ENCODE data around the gene CDKN1C.

Gene CDKN1C

GRCh38 chr11:2863276-2863618 lies 22.3 kb downstream of the CDKN1C start:
- peaks cover 6 to 50% (median 29%) of the 10 kb centered on the region in 3 experiments for H3K27me3 ChIP-seq (ENCODE audit: control insufficient read depth in 3 of 3, insufficient read depth in 3 of 3, low read depth in 1 of 3, low read length in 3 of 3)
- H2AK5ac ChIP-seq (ENCODE audit: low read depth, low read length): no peak overlapping the region
- H3K23ac ChIP-seq (ENCODE audit: low read depth, low read length, poor library complexity): no peak overlapping the region
- H4K8ac ChIP-seq (ENCODE audit: low read depth, low read length): no peak overlapping the region
- peak overlapping the region; percentile 83 for H3K18ac ChIP-seq (ENCODE audit: low read length)
- no peak overlapping the region for H3K9ac ChIP-seq (ENCODE audit: low read depth, low read length, poor library complexity)
- peak overlapping the region; percentile 75 for H2BK15ac ChIP-seq (ENCODE audit: low read length)
- peak overlapping the region; percentile 72 for H2BK120ac ChIP-seq (ENCODE audit: low read depth, low read length)
- H3K79me1 ChIP-seq (ENCODE audit: low read depth, low read length): peaks cover 1% of the 10 kb centered on the region
- peak overlapping the region; percentile 69 for H3K4me2 ChIP-seq (ENCODE audit: insufficient read depth, low read length, poor library complexity, severe bottlenecking)
- no peak for DNase-seq (ENCODE audit: low spot score)
- H3K9me3 ChIP-seq (replicated peaks in 1 of 2; ENCODE audit: control insufficient read depth in 2 of 2, insufficient read depth in 1 of 2, low read depth in 1 of 2, low read length in 2 of 2): peaks cover 4 to 5% of the 10 kb centered on the region in 2 donors
- no CpG with 5 or more reads among the region's 13 CpGs for WGBS, 2 donors (ENCODE audit: extremely low coverage in 2 of 2, insufficient read length in 2 of 2, insufficient replicate concordance in 1 of 2)
- no peak overlapping the region for H3K4ac ChIP-seq (ENCODE audit: low read length)
- H2BK12ac ChIP-seq (ENCODE audit: low read length): peak overlapping the region; percentile 63
- no peaks in the 10 kb centered on the region for H3K36me3 ChIP-seq (replicated peaks in 1 of 2; ENCODE audit: control insufficient read depth in 2 of 2, insufficient read depth in 2 of 2, low read length in 2 of 2)
- no peak overlapping the region for H4K91ac ChIP-seq (ENCODE audit: low read depth, low read length, poor library complexity)
- no peak overlapping the region for H3K14ac ChIP-seq (ENCODE audit: low read length)
- H3K4me1 ChIP-seq (ENCODE audit: control insufficient read depth in 2 of 2, insufficient read depth in 1 of 2, low read depth in 1 of 2, low read length in 2 of 2): peaks cover 13 to 40% of the 10 kb centered on the region in 2 donors
- H3K27ac ChIP-seq (replicated peaks; ENCODE audit: low read length): no peak overlapping the region
- H3K4me3 ChIP-seq (ENCODE audit: low read length in 2 of 2): peak overlapping the region in 1 of 2 donors; percentile 40
- H2BK5ac ChIP-seq (ENCODE audit: low read length): peak overlapping the region; percentile 77
- peak overlapping the region; percentile 93 for H2AFZ ChIP-seq (ENCODE audit: low read length)

GRCh38 chr11:2862395-2863275 lies 22.9 kb downstream of the CDKN1C start:
- H2BK12ac ChIP-seq (ENCODE audit: low read length): peak overlapping the region; percentile 63
- no peak for DNase-seq (ENCODE audit: low spot score)
- no peak overlapping the region for H4K91ac ChIP-seq (ENCODE audit: low read depth, low read length, poor library complexity)
- H2AFZ ChIP-seq (ENCODE audit: low read length): peak overlapping the region; percentile 93
- H3K27ac ChIP-seq (replicated peaks; ENCODE audit: low read length): no peak overlapping the region
- peak overlapping the region; percentile 75 for H2BK15ac ChIP-seq (ENCODE audit: low read length)
- WGBS, 2 donors (ENCODE audit: extremely low coverage in 2 of 2, insufficient read length in 2 of 2, insufficient replicate concordance in 1 of 2): no CpG with 5 or more reads among the region's 96 CpGs
- H3K27me3 ChIP-seq (ENCODE audit: control insufficient read depth in 3 of 3, insufficient read depth in 3 of 3, low read depth in 1 of 3, low read length in 3 of 3): peaks cover 6 to 51% (median 29%) of the 10 kb centered on the region in 3 experiments
- no peak overlapping the region for H3K23ac ChIP-seq (ENCODE audit: low read depth, low read length, poor library complexity)
- H3K9ac ChIP-seq (ENCODE audit: low read depth, low read length, poor library complexity): peak overlapping the region; percentile 21
- H3K79me1 ChIP-seq (ENCODE audit: low read depth, low read length): peaks cover 1% of the 10 kb centered on the region
- H4K8ac ChIP-seq (ENCODE audit: low read depth, low read length): no peak overlapping the region
- H3K4me3 ChIP-seq (ENCODE audit: low read length in 2 of 2): peak overlapping the region in 1 of 2 donors; percentile 40
- no peak overlapping the region for H2AK5ac ChIP-seq (ENCODE audit: low read depth, low read length)
- H3K4me1 ChIP-seq (ENCODE audit: control insufficient read depth in 2 of 2, insufficient read depth in 1 of 2, low read depth in 1 of 2, low read length in 2 of 2): peaks cover 13 to 34% of the 10 kb centered on the region in 2 donors
- H3K4me2 ChIP-seq (ENCODE audit: insufficient read depth, low read length, poor library complexity, severe bottlenecking): peak overlapping the region; percentile 69
- no peak overlapping the region for H3K4ac ChIP-seq (ENCODE audit: low read length)
- H3K18ac ChIP-seq (ENCODE audit: low read length): peak overlapping the region; percentile 83
- peak overlapping the region; percentile 77 for H2BK5ac ChIP-seq (ENCODE audit: low read length)
- peak overlapping the region; percentile 72 for H2BK120ac ChIP-seq (ENCODE audit: low read depth, low read length)
- no peaks in the 10 kb centered on the region for H3K36me3 ChIP-seq (replicated peaks in 1 of 2; ENCODE audit: control insufficient read depth in 2 of 2, insufficient read depth in 2 of 2, low read length in 2 of 2)
- H3K14ac ChIP-seq (ENCODE audit: low read length): no peak overlapping the region
- peaks cover 4 to 5% of the 10 kb centered on the region in 2 donors for H3K9me3 ChIP-seq (replicated peaks in 1 of 2; ENCODE audit: control insufficient read depth in 2 of 2, insufficient read depth in 1 of 2, low read depth in 1 of 2, low read length in 2 of 2)

GRCh38 chr11:2860636-2861035 lies 24.9 kb downstream of the CDKN1C start:
- H3K4me3 ChIP-seq (ENCODE audit: low read length in 2 of 2): no peak overlapping the region
- no peak overlapping the region for H2AFZ ChIP-seq (ENCODE audit: low read length)
- no peak overlapping the region for H4K8ac ChIP-seq (ENCODE audit: low read depth, low read length)
- peak overlapping the region; percentile 61 for H2BK15ac ChIP-seq (ENCODE audit: low read length)
- H4K91ac ChIP-seq (ENCODE audit: low read depth, low read length, poor library complexity): no peak overlapping the region
- H3K79me1 ChIP-seq (ENCODE audit: low read depth, low read length): peaks cover 1% of the 10 kb centered on the region
- no peak overlapping the region for H2BK5ac ChIP-seq (ENCODE audit: low read length)
- peak overlapping the region; percentile 85 for H3K18ac ChIP-seq (ENCODE audit: low read length)
- H3K9me3 ChIP-seq (replicated peaks in 1 of 2; ENCODE audit: control insufficient read depth in 2 of 2, insufficient read depth in 1 of 2, low read depth in 1 of 2, low read length in 2 of 2): no peaks in the 10 kb centered on the region
- no peak overlapping the region for H3K4ac ChIP-seq (ENCODE audit: low read length)
- H3K4me1 ChIP-seq (ENCODE audit: control insufficient read depth in 2 of 2, insufficient read depth in 1 of 2, low read depth in 1 of 2, low read length in 2 of 2): peaks cover 10 to 29% of the 10 kb centered on the region in 2 donors
- H2AK5ac ChIP-seq (ENCODE audit: low read depth, low read length): peak overlapping the region; percentile 97
- no peak overlapping the region for H3K4me2 ChIP-seq (ENCODE audit: insufficient read depth, low read length, poor library complexity, severe bottlenecking)
- H3K27me3 ChIP-seq (ENCODE audit: control insufficient read depth in 3 of 3, insufficient read depth in 3 of 3, low read depth in 1 of 3, low read length in 3 of 3): peaks cover 6 to 58% (median 29%) of the 10 kb centered on the region in 3 experiments
- H3K14ac ChIP-seq (ENCODE audit: low read length): peak overlapping the region; percentile 4
- H2BK120ac ChIP-seq (ENCODE audit: low read depth, low read length): no peak overlapping the region
- H3K27ac ChIP-seq (replicated peaks; ENCODE audit: low read length): no peak overlapping the region
- H3K36me3 ChIP-seq (replicated peaks in 1 of 2; ENCODE audit: control insufficient read depth in 2 of 2, insufficient read depth in 2 of 2, low read length in 2 of 2): no peaks in the 10 kb centered on the region
- peak overlapping the region; percentile 7 for H2BK12ac ChIP-seq (ENCODE audit: low read length)
- H3K23ac ChIP-seq (ENCODE audit: low read depth, low read length, poor library complexity): no peak overlapping the region
- no peak overlapping the region for H3K9ac ChIP-seq (ENCODE audit: low read depth, low read length, poor library complexity)
- no peak for DNase-seq (ENCODE audit: low spot score)
- no CpG with 5 or more reads among the region's 7 CpGs for WGBS, 2 donors (ENCODE audit: extremely low coverage in 2 of 2, insufficient read length in 2 of 2, insufficient replicate concordance in 1 of 2)

- H2BK120ac ChIP-seq (ENCODE audit: low read depth, low read length): no peak overlapping the region
- no peak overlapping the region for H2BK15ac ChIP-seq (ENCODE audit: low read length)
- peaks cover 10 to 29% of the 10 kb centered on the region in 2 donors for H3K4me1 ChIP-seq (ENCODE audit: control insufficient read depth in 2 of 2, insufficient read depth in 1 of 2, low read depth in 1 of 2, low read length in 2 of 2)
- no peak overlapping the region for H3K4me3 ChIP-seq (ENCODE audit: low read length in 2 of 2)
- H3K18ac ChIP-seq (ENCODE audit: low read length): peak overlapping the region; percentile 12
- no peak overlapping the region for H3K14ac ChIP-seq (ENCODE audit: low read length)
- H4K8ac ChIP-seq (ENCODE audit: low read depth, low read length): no peak overlapping the region
- DNase-seq (ENCODE audit: low spot score): no peak
- no peak overlapping the region for H2BK5ac ChIP-seq (ENCODE audit: low read length)
- H3K4ac ChIP-seq (ENCODE audit: low read length): no peak overlapping the region
- no peak overlapping the region for H2AFZ ChIP-seq (ENCODE audit: low read length)
- H2BK12ac ChIP-seq (ENCODE audit: low read length): no peak overlapping the region
- no peak overlapping the region for H3K4me2 ChIP-seq (ENCODE audit: insufficient read depth, low read length, poor library complexity, severe bottlenecking)
- no peak overlapping the region for H4K91ac ChIP-seq (ENCODE audit: low read depth, low read length, poor library complexity)
- H3K9ac ChIP-seq (ENCODE audit: low read depth, low read length, poor library complexity): peak overlapping the region; percentile 32
- H3K27ac ChIP-seq (replicated peaks; ENCODE audit: low read length): no peak overlapping the region
- peaks cover 6 to 60% (median 28%) of the 10 kb centered on the region in 3 experiments for H3K27me3 ChIP-seq (ENCODE audit: control insufficient read depth in 3 of 3, insufficient read depth in 3 of 3, low read depth in 1 of 3, low read length in 3 of 3)
- H3K36me3 ChIP-seq (replicated peaks in 1 of 2; ENCODE audit: control insufficient read depth in 2 of 2, insufficient read depth in 2 of 2, low read length in 2 of 2): no peaks in the 10 kb centered on the region
- H3K9me3 ChIP-seq (replicated peaks in 1 of 2; ENCODE audit: control insufficient read depth in 2 of 2, insufficient read depth in 1 of 2, low read depth in 1 of 2, low read length in 2 of 2): no peaks in the 10 kb centered on the region
- H2AK5ac ChIP-seq (ENCODE audit: low read depth, low read length): peak overlapping the region; percentile 33
- H3K23ac ChIP-seq (ENCODE audit: low read depth, low read length, poor library complexity): no peak overlapping the region
- WGBS, 2 donors (ENCODE audit: extremely low coverage in 2 of 2, insufficient read length in 2 of 2, insufficient replicate concordance in 1 of 2): no CpG with 5 or more reads among the region's 10 CpGs
- H3K79me1 ChIP-seq (ENCODE audit: low read depth, low read length): peaks cover 1% of the 10 kb centered on the region
Measured at GRCh38 chr11:2859699-2860037, 25.9 kb downstream of the CDKN1C start.
